AG09309 (cell line): ENCODE results near the gene METTL26.

ENCODE experiments used
- DNase-seq: peaks from one replicate; pipeline ENCODE4 v3.0.0-alpha.2; 2010; ENCODE audit warnings: low read depth
- H3K4me3 ChIP-seq: 2 replicates; pipeline ENCODE4 v1.5.1; 2011; ENCODE audit warnings: mild to moderate bottlenecking, low read depth, low read length, moderate library complexity; ENCODE audit not compliant: control insufficient read depth
- CTCF ChIP-seq: IDR thresholded peaks from 2 replicates; pipeline ENCODE4 v1.5.1; 2011; ENCODE audit warnings: mild to moderate bottlenecking, low read depth, low read length, inconsistent platforms; ENCODE audit not compliant: insufficient read depth, control insufficient read depth; ENCODE audit errors: missing control alignments

METTL26 gene

GRCh38 chr16:637081-638018 lies 1.2 kb upstream of the METTL26 start:
- peak overlapping the region; percentile 78 for H3K4me3 ChIP-seq
- DNase-seq: no peak
- TF ChIP-seq CTCF: no peak

DNA sequence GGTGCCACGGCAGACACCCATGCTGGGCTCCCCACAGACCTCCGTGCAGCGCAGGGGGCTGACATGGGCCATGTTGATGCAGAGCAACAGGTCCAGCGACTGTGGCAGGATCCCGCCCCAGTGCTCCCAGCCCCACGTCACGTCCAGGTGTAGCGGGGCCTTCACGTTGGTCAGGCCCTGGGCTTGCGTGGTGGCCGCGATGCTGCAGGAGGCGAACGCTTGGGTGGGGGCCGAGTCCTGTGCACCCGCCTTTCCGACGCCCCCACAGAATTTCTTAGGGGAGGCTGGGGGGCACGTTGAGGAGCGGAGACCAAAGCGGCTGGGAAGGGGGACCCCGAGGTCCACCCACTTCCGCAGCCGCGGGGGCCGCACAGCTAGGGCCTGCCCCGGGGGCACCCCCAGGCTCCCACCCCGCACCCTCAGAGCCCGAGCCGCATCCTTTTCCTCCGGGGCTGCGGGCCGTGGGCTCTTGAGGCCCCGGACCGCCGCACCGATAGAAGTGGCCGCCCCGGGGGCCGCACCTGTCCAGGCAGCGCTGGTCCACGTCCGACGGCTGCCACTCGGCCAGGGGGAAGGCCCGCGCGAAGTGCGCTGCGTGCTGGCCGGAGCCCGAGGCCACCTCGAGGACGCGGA lies 416 bp downstream of the METTL26 start:
- peak overlapping the region; percentile 78 for H3K4me3 ChIP-seq
- TF ChIP-seq CTCF: no peak
- no peak for DNase-seq

DNA sequence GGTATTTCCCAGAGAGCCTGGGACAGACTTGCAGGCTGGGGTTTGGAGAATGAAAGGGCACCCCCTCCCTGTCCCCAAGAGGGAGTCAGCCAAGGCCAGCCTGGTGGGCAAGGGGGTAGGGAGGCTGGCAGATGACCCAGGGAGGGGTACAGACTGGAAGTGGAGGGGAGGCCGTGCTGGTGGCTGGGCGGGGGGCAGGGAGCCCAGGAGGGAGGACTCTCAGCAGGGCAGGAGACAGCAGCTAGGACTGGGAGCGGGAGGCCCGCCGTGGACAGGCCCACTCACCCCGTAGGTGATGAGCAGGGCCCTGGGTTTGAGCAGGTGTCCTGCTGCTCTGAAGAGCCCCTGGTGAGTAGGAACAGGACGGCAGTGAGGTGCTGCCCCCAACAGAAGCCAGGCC lies 1.1 kb downstream of the METTL26 start:
- peak overlapping the region; percentile 78 for H3K4me3 ChIP-seq
- TF ChIP-seq CTCF: no peak
- DNase-seq: no peak

DNA sequence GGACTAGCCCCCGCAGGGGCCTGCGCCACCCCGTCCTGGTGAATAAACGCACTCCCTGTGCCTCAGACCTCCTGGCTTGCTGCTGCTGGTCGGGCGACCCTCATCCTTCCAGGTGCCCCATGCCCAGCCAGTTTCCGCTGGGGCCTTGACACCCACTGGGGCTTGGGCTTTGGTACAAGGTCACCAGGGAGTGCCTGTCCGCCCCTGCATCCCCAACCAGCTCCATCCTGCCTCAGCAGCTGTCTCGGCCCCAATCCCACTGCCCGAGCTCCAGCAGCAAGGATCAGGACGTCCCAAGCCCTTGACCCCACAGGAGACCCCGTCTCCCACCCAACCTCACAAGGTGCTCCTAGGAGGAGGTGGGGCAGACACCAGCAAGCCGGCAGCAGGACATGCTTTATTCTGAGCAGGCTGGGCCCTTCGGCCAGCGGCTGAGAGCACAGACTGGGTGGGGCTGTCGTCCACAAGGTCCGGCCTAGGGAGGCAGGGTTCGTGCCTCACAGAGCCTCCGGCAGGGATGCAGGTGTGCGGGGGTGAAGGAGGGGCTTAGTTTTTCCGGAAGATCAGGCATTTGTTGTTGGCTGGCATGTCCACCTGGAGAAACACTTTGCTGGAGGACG lies 1.9 kb downstream of the METTL26 start:
- no peak overlapping the region for H3K4me3 ChIP-seq
- no peak for TF ChIP-seq CTCF

GRCh38 chr16:633336-634050 lies 2.6 kb downstream of the METTL26 start:
- no peak for TF ChIP-seq CTCF
- no peak overlapping the region for H3K4me3 ChIP-seq
- no peak for DNase-seq

More for the DNA sequence above, 1.9 kb downstream of the METTL26 start:
- no peak for DNase-seq
